GM15510 (cell line): ENCODE measurements around the gene CORO2B.

Experiments
- POLR2A ChIP-seq: IDR thresholded peaks from 3 replicates; pipeline ENCODE4 v1.6.1; 2011; ENCODE audit warnings: borderline replicate concordance; ENCODE audit not compliant: insufficient read length; ENCODE audit errors: extremely low read depth

The CORO2B gene, protein sequence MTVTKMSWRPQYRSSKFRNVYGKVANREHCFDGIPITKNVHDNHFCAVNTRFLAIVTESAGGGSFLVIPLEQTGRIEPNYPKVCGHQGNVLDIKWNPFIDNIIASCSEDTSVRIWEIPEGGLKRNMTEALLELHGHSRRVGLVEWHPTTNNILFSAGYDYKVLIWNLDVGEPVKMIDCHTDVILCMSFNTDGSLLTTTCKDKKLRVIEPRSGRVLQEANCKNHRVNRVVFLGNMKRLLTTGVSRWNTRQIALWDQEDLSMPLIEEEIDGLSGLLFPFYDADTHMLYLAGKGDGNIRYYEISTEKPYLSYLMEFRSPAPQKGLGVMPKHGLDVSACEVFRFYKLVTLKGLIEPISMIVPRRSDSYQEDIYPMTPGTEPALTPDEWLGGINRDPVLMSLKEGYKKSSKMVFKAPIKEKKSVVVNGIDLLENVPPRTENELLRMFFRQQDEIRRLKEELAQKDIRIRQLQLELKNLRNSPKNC

DNA sequence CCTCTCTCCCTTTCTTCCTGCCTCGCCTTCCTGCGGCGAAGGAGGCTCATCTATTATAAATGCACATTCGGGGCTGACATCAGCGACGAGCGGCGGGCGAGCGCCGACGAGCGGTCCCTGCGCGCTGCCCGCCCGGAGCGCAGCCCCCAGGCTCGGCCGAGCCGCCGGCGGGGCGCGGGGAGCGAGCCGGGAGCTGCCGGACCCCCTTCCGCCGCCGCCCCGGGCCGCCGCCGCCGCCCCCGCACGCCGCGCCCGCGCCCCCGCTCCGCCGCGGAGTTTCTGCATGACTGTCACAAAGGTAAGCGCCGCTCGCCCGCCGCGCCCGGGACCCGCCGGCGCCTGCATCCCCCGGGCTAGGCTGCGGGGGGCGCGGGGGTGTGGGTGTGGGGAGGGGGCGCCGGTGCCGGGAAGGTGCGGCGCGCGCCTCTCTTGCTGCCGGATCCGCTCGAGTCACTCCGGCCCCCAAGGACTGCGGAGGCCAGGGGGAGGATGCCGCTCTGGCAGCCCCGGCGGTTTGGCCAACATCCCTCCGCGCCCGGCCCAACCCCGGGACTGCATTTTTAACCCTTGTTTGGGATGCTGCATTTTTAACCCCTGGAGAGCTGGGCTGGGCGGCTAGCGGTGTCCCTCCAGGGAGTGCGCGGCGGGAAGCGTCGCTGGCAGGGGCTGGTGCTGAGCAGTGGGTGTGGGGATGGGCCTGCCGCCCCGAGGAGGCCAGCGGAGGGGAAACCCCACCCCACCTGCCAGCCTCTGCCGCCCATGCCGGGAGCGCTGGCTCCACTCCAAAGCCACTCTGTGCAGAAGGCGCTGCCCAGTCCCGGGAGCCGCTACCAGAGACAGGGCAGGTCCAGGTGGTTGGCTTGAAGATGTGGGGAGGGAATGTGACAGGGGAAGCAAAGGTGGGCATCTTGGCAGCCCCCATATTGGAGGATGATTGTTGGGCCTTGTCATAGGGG lies at the start of gene CORO2B:
Gene CORO2B, plus strand, starts transcription at position 14 of the 956 bp plus-strand sequence. Its CDS starts 270 bp downstream, at position 284.
- no peak for TF ChIP-seq POLR2A

DNA sequence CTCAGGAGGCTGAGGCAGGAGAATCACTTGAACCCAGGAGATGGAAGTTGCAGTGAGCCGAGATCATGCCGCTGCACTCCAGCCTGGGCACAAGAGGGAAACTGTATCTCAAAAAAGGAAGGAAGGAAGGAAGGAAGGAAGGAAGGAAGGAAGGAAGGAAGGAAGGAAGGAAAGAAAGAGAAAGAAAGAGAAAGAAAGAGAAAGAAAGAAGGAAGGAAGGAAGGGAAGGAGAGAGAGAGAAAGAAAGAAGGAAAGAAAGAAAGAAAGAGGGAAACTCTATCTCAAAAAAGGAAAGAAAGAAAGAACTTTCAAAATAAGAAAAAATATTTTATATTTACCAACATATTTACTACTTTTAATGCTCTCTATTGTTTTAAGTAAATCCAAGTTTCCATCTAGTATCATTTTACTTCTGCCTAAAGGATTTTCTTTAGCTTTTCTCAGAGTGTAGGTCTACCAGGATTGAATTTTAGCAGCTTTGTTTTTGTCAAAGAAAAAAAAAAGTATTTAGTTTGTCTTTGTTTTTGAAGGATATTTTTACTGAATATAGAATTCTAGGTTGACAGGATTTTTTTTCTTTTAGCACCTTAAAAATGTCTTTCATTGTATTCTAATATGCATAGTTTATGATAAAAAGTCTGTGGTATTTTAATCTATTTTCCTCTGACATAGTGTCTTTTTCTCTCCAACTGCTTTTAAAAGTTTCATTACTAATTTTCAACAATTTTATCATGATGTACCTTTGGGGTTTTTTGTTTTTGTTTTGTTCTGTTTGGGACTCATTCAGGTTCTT lies 47.2 kb upstream of the CORO2B start:
- no peak for TF ChIP-seq POLR2A

DNA sequence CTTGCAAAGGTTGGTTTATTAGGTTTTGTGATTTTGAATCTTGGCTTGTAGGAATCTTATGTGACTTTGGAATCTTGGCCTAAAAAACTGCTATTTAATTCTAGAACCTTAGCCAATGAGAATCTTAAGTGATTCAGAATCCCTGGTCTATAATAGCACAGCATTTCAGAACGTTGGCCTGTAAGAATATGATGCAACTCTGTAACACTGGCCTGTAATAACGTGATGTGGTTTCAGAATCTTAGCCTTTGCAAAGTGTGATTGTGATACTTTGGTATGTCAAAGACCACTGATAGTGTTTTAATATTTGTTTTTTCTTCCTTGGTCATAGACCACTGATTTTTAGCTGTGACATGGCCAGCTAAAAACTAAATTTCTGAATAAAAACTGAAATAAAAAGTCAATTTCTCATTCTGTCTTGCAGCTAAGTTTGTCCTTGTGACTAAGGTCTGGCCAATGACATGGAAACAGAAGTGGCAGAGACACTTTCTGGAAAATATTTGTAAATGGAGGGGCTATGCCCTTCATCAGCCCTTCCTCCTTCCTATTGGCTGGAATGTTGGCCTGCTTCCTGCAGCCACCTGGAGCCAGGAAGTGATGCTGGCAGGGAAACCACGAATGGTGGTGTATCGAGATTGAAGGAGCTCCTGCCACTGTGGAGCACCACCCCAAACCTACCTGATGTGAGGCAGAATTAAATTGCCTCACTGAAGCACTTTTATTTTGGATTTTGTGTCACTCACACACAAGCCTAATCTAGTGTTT lies 42.3 kb upstream of the CORO2B start:
- no peak for TF ChIP-seq POLR2A

- no peak for TF ChIP-seq POLR2A
Observed at GRCh38 chr15:68537097-68537496, 41.7 kb upstream of the CORO2B start.

DNA sequence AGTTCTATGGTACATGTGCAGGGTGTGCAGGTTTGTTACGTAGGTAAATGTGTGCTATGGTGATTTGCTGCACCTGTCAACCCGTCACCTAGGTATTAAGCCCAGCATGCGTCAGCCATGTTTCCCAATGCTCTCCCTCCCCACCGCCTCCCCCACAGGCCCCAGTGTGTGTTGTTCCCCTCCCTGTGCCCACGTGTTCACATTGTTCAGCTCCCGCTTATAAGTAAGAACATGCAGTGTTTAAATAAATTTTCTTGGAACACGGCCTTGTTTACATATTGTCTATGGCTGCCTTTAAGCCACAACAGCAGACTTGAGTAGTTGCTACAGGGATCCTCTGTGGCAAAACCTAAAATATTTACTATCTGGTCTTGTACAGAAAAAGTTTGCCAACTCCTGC lies 41.3 kb upstream of the CORO2B start:
- TF ChIP-seq POLR2A, result no peak

DNA sequence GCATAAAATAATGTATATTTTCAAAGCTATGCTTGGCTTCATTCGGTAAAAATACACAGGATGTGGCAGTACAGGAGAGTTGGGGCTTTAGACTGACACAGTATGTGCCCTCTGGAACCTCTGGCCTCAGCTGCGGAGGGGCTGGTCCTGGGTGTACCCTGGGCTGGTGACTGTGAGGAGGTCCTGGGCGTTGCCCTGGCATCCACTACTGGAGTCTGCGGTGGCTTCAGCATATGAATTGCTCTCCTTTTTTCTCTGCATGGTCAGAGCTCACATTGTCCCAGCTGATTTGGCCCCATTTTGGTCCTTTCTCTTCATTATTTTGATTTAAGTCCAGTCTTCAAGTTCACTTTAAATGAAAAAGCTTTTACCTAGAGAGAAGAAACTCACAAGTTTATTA lies 40.5 kb upstream of the CORO2B start:
- no peak for TF ChIP-seq POLR2A

DNA sequence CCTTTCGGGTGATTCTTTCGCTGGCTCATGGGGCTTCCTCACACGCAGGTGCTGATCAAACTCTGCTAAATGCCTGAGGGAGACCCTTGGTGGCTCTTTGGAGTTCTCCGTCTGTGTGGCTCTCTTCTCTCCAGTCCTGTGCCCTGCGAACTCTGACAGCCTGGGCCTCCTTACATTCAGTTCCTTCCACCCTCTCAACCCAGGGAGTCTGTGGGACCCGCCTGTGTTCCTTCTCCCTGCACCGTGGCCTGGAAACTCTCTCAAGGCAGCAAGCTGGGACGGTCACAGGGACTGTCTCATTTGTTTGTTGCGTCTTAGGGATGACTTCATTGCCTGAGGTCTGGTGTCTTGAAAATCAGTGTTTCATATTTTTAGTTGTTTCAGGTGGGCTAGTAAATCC lies 37.0 kb upstream of the CORO2B start:
- TF ChIP-seq POLR2A, result no peak

DNA sequence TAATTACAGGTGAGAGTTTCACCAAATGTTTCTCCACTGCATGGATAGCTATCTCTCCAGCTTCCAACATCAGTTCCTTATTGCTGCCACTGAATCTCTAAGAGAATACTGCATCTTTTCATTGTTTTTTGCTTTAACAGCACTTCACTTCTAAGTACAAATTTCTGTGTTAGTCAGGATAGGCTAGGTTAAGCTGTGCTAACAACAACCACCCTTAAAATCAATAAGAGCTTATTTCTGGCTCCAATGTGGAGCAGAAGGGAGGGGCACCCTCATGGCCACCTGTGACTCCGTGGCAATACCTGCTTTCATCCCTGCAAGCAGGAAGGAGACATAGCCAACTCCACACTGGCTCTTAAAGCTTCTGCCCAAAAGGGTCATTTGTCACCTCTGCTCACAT lies 36.4 kb upstream of the CORO2B start:
- TF ChIP-seq POLR2A, result no peak

DNA sequence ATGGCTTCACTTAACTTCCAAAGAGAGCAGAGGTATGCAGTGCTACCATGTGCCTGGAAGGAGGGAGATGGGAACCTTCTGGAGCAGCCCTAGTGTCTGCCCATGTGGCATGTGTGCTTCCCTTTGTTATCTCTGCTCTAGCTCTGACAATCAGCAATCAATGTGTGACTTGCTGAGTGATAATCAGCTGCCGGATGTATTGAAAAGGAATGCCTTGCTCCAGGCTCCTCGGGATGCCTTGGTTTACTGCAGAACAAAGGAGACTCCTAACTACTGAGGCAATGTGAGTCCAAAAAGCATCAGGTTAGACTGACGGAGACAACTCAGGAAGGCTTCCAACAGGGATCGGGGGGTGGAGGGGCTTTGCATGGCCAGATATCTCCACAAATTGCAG lies 36.0 kb upstream of the CORO2B start:
- no peak for TF ChIP-seq POLR2A

DNA sequence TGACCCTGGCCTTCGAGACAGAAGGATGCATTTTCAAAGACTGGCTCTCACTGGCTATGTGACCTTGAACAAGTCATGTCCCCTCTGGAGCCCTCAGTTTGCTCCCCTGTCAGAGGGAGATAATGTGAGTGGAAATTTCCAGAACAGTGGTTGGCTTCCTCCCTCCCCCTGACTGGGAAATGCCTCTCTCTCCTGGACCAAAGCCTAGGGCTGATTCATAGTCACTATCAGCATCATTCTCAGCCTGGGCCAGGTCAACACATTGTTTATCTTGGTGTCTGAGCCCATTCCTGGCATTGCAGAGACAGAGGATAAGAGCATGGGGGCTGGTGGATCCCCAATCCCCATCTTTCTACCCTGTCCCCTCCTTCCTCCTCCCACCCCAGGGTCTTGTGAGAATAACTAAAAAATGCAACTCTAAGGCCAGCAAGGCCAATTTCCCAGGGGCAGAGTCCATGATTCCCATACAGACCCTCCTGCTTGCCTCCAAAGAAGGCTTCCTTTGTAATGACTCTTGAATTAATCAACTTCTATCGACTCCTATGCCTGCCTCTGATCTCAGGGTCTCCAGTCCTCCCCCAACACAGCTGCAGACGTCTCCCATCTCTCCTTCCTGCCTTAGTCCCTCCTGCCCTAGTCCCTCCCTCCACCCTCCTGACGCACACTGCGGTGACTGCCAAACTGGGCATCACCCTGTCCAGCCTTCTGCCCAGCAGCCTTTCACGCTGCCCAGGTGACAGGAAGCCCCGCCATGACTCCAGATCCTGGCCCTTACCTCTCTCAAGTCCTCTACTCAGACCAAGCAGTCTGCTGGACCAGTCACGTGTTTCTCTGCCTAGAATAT lies 35.4 kb upstream of the CORO2B start:
- TF ChIP-seq POLR2A, result no peak

DNA sequence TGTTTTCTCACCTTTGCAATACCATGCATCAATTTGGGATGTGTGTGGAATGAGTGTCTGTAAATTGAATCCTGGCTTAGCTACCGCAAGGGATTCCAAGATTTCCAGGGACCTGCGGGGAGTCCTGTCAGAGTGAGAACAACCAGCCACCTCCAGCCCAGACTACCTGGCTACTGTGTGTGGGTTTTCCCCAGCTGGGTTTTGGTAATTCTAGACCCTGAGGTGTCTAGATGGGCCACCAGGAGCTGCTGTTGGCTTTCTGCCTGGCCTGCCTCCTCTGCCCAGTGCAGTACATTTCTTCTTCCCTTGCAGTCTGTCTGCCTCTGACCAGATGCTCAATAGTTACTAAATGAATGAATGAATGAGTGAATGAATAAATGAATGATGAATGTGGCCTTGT lies 32.5 kb upstream of the CORO2B start:
- TF ChIP-seq POLR2A, result no peak

- TF ChIP-seq POLR2A, result no peak
Observed at GRCh38 chr15:68548364-68548763, 30.4 kb upstream of the CORO2B start.

DNA sequence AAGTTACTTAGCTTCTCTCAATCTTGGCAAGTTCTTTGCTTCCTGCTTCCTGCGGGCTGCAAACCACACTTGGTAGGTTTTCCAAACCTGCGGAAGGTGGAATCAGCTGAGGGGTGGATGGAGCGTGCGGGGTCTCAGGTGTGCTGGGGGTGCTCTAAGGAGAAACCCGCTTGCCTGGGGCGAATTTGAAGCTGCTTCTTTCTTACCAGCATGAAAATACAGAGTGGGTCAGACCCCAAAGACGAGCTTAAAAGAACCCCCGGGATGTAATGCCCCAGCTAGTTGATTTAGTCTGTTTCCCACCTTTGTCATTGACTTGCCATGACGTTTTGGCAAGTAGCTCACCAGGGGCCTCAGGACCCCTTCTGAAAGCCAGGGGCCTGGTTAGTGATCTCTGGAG lies 28.8 kb upstream of the CORO2B start:
- no peak for TF ChIP-seq POLR2A
